Measurements from ENCODE around the gene MAP1A.

The MAP1A gene

GRCh38 chr15:43516801-43517353 is 531 bp upstream of the MAP1A start:
- TF ChIP-seq POLR2AphosphoS5 (IDR thresholded peaks at IDR 0.05; ENCODE audit: low read depth, low read length) (no peak), SIN3A (IDR thresholded peaks at IDR 0.05; ENCODE audit: borderline replicate concordance, insufficient read depth, low read length) (no peak), FOXP2 (optimal IDR thresholded peaks at IDR 0.05; ENCODE audit: borderline replicate concordance, extremely low read depth, extremely low read length, insufficient read depth) (no peak), TAF1 (IDR thresholded peaks at IDR 0.05; ENCODE audit: borderline replicate concordance, insufficient read depth, low read length) (no peak), REST (IDR thresholded peaks at IDR 0.05; ENCODE audit: insufficient read depth in 1 of 2, low read depth in 2 of 2, low read length in 2 of 2) (no peak)

- TF ChIP-seq TAF1 (IDR thresholded peaks at IDR 0.05; ENCODE audit: borderline replicate concordance, insufficient read depth, low read length) (no peak), SIN3A (IDR thresholded peaks at IDR 0.05; ENCODE audit: borderline replicate concordance, insufficient read depth, low read length) (no peak), REST (IDR thresholded peaks at IDR 0.05; ENCODE audit: insufficient read depth in 1 of 2, low read depth in 2 of 2, low read length in 2 of 2) (no peak), POLR2AphosphoS5 (IDR thresholded peaks at IDR 0.05; ENCODE audit: low read depth, low read length) (no peak), FOXP2 (optimal IDR thresholded peaks at IDR 0.05; ENCODE audit: borderline replicate concordance, extremely low read depth, extremely low read length, insufficient read depth) (no peak)
Observed at GRCh38 chr15:43518197-43518761, 871 bp downstream of the MAP1A start.

GRCh38 chr15:43519196-43519595 is 1.8 kb downstream of the MAP1A start:
- no peak for TF ChIP-seq REST (IDR thresholded peaks at IDR 0.05; ENCODE audit: insufficient read depth in 1 of 2, low read depth in 2 of 2, low read length in 2 of 2)
- TF ChIP-seq FOXP2 (optimal IDR thresholded peaks at IDR 0.05; ENCODE audit: borderline replicate concordance, extremely low read depth, extremely low read length, insufficient read depth): no peak
- TF ChIP-seq SIN3A (IDR thresholded peaks at IDR 0.05; ENCODE audit: borderline replicate concordance, insufficient read depth, low read length): no peak
- no peak for TF ChIP-seq TAF1 (IDR thresholded peaks at IDR 0.05; ENCODE audit: borderline replicate concordance, insufficient read depth, low read length)
- TF ChIP-seq POLR2AphosphoS5 (IDR thresholded peaks at IDR 0.05; ENCODE audit: low read depth, low read length): no peak

DNA sequence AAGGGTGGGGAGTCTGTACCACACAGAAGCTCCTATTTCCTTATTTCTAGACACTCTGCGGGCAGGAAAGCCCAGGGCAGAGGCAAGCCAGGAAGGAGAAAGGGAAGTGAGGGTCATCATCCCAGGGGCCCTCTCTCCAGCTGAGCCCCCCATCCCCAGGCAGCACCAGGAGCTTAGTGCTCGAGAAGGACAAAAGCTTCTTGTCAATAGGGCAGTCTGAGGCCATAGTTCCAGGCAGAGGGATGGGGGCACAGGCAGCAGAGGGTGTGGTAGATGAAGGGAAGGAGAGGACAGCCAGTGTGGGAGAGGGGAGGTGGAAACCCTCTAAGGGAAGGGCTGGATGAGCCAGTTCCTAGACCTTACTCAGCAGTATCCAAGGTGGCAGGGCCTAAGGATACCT is 2.7 kb downstream of the MAP1A start:
- TF ChIP-seq TAF1 (IDR thresholded peaks at IDR 0.05; ENCODE audit: borderline replicate concordance, insufficient read depth, low read length) (no peak), POLR2AphosphoS5 (IDR thresholded peaks at IDR 0.05; ENCODE audit: low read depth, low read length) (no peak)

DNA sequence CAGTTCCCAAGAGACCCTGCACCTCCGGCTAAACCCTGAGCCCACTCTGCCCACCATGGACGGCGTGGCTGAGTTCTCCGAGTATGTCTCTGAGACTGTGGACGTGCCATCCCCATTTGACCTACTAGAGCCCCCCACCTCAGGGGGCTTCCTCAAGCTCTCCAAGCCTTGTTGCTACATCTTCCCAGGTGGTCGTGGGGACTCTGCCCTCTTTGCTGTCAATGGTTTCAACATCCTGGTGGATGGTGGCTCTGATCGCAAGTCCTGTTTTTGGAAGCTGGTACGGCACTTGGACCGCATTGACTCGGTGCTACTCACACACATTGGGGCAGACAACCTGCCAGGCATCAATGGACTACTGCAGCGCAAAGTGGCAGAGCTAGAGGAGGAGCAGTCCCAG is 4.0 kb downstream of the MAP1A start:
- TF ChIP-seq SIN3A (IDR thresholded peaks at IDR 0.05; ENCODE audit: borderline replicate concordance, insufficient read depth, low read length): no peak
- TF ChIP-seq POLR2AphosphoS5 (IDR thresholded peaks at IDR 0.05; ENCODE audit: low read depth, low read length): no peak
- TF ChIP-seq TAF1 (IDR thresholded peaks at IDR 0.05; ENCODE audit: borderline replicate concordance, insufficient read depth, low read length): no peak
- TF ChIP-seq FOXP2 (optimal IDR thresholded peaks at IDR 0.05; ENCODE audit: borderline replicate concordance, extremely low read depth, extremely low read length, insufficient read depth): no peak

GRCh38 chr15:43522247-43522646 is 4.8 kb downstream of the MAP1A start:
- TF ChIP-seq REST (IDR thresholded peaks at IDR 0.05; ENCODE audit: insufficient read depth in 1 of 2, low read depth in 2 of 2, low read length in 2 of 2) (no peak), POLR2AphosphoS5 (IDR thresholded peaks at IDR 0.05; ENCODE audit: low read depth, low read length) (no peak), FOXP2 (optimal IDR thresholded peaks at IDR 0.05; ENCODE audit: borderline replicate concordance, extremely low read depth, extremely low read length, insufficient read depth) (no peak), SIN3A (IDR thresholded peaks at IDR 0.05; ENCODE audit: borderline replicate concordance, insufficient read depth, low read length) (no peak), TAF1 (IDR thresholded peaks at IDR 0.05; ENCODE audit: borderline replicate concordance, insufficient read depth, low read length) (no peak)

Measured in PFSK-1 (cell line).